GM19193 (cell line): Measurements from ENCODE around the gene REV3L.

Experiments
- POLR2A ChIP-seq: IDR thresholded peaks from 4 replicates; pipeline ENCODE4 v1.6.1; 2011; ENCODE audit not compliant: insufficient read depth, insufficient read length; ENCODE audit errors: extremely low read depth

The REV3L gene

DNA sequence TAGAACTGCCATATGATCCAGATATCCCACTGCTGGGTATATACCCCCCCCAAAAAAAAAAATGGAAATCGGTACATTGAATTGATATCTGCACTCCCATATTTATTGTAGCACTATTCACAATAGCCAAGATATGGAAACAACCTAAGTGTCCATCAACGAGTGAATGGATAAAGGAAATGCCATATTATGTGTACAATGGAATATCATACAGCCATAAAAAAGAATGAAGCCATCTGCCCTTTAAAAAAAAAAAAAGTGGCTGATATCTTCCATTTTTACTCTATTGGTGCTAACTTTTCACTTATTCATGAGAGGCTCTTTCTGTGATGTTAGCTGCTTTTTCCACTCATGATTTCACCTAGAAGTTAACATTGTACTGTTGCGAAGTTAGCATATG, 156.5 kb downstream of the REV3L start:
- no peak for TF ChIP-seq POLR2A

DNA sequence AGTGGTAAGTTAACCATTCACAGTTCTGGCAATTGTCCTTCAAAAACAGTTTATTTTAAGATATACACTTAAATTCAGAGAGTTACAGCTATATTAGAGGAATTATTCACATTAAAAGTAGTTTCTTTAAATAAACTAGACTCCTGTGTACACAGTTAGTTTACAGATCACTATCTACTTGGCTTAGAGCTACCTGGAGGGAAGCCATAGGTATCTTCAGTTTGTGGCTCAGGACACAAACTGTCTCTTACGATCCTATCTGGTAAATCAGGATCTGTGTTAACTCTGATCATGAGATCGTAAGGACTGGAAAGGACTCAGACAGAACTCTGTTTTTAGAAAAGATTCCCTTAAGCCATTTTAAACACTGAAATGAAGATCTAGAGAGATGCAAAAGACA, 160.9 kb downstream of the REV3L start:
- no peak for TF ChIP-seq POLR2A

DNA sequence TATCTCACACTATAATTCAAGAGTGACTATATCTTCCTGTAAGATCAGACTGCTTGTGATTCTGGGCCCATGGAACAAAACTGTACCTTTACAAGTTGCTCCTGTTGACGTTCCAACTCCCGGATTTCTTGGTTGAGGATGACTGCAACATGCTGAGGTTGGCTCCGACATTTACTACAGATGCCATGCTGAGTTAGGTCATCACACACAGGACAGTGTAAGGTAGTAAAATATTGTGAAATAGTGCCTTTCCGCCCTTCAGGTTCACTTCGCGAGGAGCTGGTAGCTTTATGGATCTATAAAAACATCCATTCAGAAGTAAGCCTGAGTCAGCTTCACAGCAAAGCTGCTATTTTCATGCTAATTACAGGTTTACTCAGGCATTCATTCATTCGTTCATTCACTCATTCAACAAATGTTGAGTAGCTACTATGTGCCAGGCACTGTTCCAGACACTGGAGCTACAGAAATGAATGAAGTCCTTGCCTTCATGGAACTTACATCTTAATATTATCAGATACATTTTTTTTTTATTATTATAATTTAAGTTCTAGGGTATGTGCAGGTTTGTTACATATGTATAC, 175.7 kb downstream of the REV3L start:
- no peak for TF ChIP-seq POLR2A

DNA sequence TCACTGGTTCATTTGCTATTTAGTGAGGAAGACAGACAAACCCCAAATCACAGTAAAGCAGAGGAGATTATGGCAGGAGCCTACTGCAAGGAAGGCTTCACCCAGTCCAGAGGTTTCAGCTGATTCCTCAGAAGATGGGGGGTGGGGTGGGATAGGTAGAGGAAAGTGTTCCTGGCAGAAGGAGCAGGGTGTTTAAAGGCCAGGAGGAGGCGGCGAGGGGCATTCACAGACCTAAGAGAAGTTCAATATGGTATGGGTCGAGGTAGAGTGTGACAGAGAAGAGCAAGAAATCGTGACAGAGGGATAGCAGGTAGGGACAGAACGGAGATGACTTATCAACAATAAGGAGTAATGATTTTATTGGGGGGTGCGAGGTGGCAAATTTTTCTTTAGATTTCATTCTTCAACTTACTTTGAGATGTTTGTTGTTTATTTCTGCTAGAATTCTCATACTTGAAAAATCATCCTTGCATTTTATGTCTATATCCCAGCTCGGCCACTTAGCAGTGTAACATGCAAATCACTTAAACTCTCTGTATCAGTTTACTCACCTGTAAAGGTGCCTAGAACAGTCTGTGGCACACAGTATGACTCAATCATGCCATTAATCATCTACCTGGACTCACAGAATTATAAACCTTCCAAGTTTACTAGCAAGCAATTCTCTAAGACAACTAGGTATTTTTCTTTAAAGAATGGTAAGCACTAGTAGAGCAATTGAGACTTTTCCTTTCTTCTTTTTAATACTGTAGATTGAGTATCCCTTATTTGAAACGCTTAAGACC, 176.7 kb downstream of the REV3L start:
- TF ChIP-seq POLR2A, result no peak

DNA sequence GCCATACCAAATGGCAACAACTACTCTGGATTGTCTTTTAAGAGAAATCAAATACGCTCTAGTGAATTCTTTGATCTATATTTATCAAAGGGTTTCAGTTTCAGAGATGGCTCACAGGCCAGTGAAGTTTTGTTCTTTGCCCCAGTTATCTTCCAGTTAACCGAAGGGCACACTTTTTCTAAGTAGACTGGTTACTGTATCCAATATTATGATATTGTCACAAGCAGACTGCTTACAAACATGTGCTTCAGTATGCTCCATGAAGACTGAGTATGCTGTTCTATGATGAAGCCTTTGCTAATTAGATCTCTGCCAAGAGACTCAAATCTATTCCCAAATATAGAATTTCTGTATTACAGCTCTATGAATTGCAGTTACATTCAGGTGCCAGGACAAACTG, 181.1 kb downstream of the REV3L start:
- no peak for TF ChIP-seq POLR2A

DNA sequence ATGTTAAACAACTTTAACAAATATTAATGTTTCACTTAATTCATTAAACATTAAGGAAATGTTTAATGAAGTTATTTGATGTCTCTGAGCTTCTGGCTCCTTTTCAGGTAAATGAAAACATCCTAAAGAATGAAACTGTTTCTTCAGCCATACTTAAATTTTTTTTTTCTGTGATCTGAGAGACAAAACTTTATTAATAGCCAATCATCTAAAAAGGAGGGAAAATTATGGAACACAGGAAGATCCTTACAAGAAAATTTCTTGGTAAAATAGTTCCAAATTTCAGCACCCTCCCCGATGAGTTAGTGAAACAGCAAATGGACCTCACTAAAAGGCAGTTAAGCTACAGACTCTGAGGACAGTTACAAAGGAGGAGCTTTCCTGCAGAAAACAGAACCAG, 185.2 kb downstream of the REV3L start:
- no peak for TF ChIP-seq POLR2A

DNA sequence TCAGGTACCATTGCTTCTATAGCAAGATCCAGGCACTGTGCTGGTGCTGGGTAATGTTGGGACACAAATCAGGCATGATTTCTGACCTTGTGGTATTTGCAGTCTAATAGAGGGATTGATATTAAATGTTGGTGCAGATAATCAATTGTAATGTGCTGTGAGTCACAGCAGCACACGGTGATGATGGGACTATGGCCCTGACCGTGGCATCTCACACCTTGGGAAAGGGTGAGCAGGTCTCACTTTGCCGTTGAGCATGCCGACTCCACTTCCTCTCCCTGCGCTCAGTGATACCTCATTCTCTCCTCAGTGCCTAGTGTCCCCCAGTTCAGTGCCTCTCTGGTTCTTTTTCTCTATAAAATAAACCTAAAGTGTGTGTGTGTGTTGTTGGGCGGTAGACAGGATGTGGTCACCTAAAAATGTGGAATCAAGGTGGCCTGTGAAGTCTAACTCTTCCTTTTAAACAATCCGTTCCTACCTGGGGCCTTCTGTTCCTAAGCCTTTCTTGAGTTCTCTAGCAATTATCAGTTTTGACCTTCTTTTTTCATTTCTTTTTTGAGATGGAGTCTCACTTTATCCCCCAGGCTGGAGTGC, 188.5 kb downstream of the REV3L start:
- TF ChIP-seq POLR2A, result no peak

DNA sequence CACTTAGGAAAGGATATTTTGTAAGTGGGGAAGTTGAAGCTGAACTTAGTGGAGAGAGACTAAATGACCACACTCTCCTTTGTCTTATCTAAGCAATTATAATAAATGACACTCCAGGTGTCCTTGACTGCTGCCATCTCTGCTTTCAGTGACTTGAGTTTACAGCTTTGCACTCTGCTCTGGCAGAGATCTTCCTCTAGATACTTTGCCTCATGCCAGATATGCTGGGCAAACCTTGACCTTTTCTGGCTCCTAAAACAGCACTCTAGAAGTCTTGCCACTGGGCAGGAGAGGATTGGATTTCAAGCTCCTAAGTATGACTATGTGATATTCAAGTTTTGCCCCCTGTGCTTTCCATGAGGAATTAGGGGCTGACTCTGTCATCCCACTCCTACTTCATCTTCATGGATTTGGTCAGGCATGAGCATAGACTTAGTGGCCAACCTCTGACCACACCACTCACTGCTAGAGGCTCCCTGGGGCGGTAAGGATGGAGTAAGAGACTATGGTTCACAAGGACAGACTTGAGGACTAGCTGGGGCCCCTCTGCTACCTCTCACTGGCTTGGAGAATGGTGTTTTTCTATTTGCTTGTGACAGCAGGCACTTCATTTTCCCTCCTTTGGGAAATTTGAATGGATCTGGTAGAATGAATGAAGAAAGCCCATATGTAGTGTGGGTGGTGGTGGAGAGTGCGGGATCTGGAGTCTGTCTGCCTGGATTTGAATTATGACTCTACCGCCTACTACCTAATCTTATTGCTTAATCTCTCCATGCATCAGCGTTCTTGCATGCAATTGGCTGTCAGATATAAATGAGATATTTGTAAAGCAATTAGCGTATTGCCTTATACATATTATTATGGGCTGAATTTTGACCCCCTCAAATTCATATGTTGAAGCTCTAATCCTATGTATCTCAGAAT, 191.4 kb downstream of the REV3L start:
- no peak for TF ChIP-seq POLR2A

DNA sequence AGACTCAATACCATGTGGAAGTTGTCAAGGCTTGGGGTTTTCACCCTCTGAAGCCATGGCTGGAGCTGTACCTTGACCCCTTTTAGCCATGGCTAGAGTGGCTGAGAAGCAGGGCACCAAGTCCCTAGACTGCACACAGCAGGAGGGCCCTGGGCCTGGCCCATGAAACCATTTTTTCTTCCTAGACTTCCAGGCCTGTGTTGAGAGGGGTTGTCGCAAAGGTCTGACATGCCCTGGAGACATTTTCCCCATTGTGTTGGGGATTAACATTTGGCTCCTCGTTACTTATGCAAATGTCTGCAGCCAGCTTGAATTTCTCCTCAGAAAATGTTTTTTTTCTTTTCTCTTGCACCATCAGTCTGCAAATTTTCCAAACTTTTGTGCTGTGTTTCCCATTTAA, 199.3 kb downstream of the REV3L start:
- no peak for TF ChIP-seq POLR2A

DNA sequence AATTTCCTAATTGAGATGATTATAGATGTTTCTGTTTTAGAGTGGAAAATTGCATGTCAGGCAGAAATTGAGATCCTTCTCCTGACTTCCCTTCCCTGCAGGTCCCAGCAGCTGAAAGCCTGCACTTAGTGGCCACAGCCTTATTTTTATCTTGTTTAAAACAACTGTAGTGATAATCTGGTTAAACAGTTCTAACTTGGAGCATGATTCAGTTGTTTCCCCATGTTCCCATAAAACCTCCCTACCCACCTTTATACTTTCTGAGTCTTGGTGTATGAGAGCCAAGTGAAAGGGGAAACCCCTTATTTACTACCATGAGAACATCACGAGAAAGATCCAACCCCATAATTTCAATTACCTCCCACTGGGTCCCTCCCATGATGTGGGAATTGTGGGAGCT, 200.5 kb downstream of the REV3L start:
- no peak for TF ChIP-seq POLR2A

DNA sequence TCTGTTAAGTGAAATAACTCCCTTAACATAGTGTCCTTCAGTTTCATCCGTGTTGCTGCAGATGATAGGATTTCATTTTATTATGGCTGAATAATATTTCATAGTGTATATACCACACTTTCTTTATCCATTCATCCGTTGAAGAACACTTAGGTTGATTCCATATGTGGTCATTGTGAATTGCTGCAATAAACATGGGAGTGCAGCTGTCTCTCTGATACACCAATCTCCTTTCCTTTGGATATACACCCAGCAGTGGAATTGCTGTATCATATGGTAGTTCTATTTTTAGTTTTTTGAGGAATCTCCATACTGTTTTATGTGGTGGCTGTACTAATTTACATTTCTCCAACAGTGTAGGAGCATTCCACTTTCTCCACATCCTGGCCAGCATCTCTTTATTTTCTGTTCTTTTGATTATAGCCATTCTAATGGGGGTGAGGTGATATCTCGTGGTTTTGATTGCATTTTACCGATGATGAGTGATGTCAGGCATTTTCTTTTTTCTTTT, 202.5 kb downstream of the REV3L start:
- no peak for TF ChIP-seq POLR2A

DNA sequence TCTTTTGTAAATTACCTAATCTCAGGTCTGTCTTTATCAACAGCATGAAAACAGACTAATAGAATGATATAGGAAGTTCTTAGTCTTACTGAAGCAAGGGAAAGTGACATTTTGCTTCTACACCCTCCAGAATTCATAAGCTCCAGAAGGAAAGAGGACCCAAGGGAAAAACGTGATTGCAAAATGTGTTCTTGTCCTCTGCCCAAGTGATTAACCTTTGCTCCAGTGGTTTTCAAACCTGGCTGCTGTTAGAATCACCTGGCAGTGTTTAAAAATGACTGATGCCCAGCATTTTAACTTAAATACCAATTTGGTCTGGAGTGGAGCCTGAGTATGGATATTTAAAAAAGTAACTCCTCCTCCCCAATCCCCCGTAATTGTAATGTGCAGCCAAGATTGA, 204.3 kb downstream of the REV3L start:
- no peak for TF ChIP-seq POLR2A

DNA sequence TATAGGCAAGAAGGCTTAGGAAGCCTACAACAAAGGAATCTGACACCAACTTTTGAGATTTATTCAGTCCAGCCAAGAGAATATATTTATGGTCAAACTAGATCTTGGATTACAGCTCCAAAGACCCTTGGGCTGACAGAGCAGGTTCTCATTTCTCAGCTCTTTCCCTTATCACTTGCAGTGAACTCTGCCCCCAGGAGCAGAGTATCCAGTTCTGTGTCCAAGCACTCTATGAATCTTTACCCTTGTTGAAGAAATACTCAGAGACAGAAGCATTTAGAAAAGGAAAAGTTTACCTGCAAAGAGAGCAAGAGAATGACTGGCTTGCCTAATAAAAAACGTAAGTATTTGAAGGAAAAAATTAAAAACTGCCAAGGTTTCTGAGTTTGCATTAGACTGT, 205.2 kb downstream of the REV3L start:
- TF ChIP-seq POLR2A, result no peak

DNA sequence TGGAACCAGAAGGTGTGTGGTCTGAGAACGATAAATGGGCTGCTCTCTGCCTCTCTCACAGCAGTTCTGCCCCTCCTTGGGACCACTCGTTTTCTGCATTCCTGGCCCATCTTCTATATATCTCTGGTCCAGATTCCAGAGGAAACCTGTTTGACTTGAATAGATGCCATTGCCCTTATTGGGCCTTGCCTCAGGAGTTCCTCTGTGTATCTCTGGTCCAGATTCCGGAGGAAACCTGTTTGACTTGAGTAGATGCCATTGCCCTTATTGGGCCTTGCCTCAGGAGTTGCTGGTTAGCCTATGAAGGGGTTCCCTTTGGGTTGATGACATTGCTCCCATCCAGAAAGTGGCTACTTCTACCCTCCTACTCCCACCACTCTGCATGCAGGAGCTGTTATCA, 206.3 kb downstream of the REV3L start:
- TF ChIP-seq POLR2A, result no peak

DNA sequence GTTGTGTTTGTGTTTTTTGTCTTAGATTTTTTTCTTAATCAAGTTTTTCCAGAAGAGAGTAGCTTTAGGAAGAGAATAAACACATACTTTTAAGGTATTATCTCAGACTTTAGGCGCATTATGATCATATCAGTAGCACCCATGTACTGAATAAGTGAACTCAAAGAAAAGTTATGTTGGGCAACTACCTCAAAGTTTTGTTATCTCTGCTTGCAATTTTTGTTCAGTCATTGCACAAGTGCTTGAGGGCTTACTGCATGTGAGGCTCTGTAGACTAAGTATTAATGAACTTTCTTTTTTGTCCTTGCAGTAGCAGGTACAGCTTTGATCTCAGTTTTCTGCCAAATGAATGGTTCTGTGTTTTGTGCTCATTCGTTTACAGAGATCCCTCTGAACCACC, 206.7 kb downstream of the REV3L start:
- no peak for TF ChIP-seq POLR2A
